ENCODE results near the gene CYP3A5.

- TF ChIP-seq POLR2AphosphoS5 (IDR thresholded peaks at IDR 0.05; ENCODE audit: low read depth) (no peak), CTCF (IDR thresholded peaks at IDR 0.05; ENCODE audit: insufficient read depth, low read length) (no peak), REST (IDR thresholded peaks at IDR 0.05; ENCODE audit: insufficient replicate concordance, low read depth) (no peak), SPI1 (IDR thresholded peaks at IDR 0.05; ENCODE audit: borderline replicate concordance, low read depth) (no peak), GABPA (IDR thresholded peaks at IDR 0.05; ENCODE audit: low read depth) (no peak)
Observed at GRCh38 chr7:99614495-99614894, 65.3 kb downstream of the CYP3A5 start.
